ENCODE results near the gene LRRC14B. TPM values are rescaled to one million over a fixed set of nuclear protein-coding genes. Genes with fewer than 3 reads are reported as not detected.
"Not testable (repeated sequence)": the region's sequence is repeated elsewhere in the genome, so short reads cannot be mapped to it uniquely, and the experiment has no call there.

LRRC14B gene
- total RNA-seq, 2 experiments from 2014 or later = 0.17 TPM; not detected in 1

GRCh38 chr5:201672-202071, 10.4 kb downstream of the LRRC14B start:
- POLR2A ChIA-PET = no interaction called here
- Mint-ChIP-seq H3K27me3 (no peaks in the 10 kb centered on the region), H3K27ac (no peak overlapping the region), H3K4me3 (no peak overlapping the region), H3K4me1 (no peaks in the 10 kb centered on the region), H3K36me3 (ENCODE audit: low read depth) (peaks cover 10% of the 10 kb centered on the region), H3K9me3 (no peaks in the 10 kb centered on the region)
- CTCF ChIA-PET = interaction anchor here (1.3 kb wide), 2 partner anchors 11 to 12 kb away, joined by 3 to 4 read pairs; partner anchors contain the start of gene LRRC14B
- no peak for DNase-seq

DNA sequence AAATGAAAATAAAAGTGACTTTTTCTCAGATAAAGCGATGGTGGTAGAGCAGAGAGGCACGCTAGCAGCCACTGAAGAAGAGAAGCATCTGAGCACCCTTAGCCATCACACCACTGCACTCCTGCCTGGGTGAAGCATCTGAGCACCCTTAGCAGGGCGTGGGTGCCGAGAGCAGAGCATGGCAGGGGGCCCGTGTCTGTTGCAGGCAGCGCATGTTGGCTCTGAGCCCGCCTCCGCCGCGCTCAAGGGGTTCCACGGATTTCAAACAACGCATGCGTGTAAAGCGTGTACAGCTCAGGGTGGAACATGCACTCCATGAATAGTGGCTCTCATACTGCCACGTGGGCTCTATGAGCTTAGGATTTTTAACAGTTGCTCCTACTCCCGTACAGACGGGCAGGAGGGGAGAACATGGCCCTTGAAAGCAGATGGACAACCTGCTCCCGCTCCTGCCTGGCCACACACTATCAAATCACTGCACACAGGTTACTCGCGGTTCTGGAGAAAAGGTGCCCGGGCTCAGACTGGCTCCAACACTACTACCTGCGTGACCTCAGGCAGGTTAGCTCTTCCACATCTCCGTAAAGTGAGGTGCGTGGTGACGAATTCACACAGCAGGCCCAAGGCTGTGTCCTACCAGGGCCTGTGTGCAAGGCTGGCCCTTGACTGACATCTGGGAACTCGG, 12.1 kb downstream of the LRRC14B start:
- Mint-ChIP-seq H3K36me3 (ENCODE audit: low read depth) (peaks cover 17% of the 10 kb centered on the region), H3K27me3 (no peaks in the 10 kb centered on the region), H3K9me3 (no peaks in the 10 kb centered on the region), H3K27ac (no peak overlapping the region), H3K4me3 (no peak overlapping the region), H3K4me1 (peaks cover 2% of the 10 kb centered on the region)
- ChIA-PET CTCF (interaction anchor here (1.3 to 2.1 kb wide), 3 partner anchors 8 to 15 kb away, joined by 3 to 6 read pairs (median 5); partner anchors contain the start of gene LRRC14B), POLR2A (no interaction called here)
- no peak for DNase-seq

DNA sequence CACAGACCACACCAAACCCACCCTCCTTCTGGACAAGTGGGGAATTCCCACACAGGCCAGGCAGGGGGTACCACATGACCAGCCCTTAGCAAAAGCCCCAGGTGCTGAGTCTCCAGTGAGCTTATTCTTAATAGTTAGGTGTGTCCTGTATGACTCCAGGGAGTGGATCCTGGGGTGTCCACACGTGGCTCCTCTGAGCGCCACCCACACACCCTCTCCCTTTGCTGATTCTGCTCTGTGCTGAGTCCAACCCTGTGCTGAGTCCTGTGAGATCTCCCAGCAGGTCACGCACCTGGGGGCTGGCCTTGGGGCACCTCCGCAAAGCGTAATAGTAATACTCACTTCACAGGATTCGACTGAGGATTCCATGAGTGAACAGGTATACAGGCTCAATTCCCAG, 12.7 kb downstream of the LRRC14B start:
- Mint-ChIP-seq H3K27me3 (no peaks in the 10 kb centered on the region), H3K27ac (no peak overlapping the region), H3K4me1 (peaks cover 2% of the 10 kb centered on the region), H3K36me3 (ENCODE audit: low read depth) (peaks cover 17% of the 10 kb centered on the region), H3K9me3 (no peaks in the 10 kb centered on the region), H3K4me3 (no peak overlapping the region)
- ChIA-PET POLR2A (no interaction called here), CTCF (interaction anchor here (1.3 to 2.1 kb wide), 3 partner anchors 9 to 15 kb away, joined by 3 to 6 read pairs (median 5); partner anchors contain the start of gene LRRC14B)
- DNase-seq = no peak

- no peak for DNase-seq
- Mint-ChIP-seq H3K27me3 (no peaks in the 10 kb centered on the region), H3K4me1 (peaks cover 2% of the 10 kb centered on the region), H3K4me3 (no peak overlapping the region), H3K36me3 (ENCODE audit: low read depth) (peaks cover 17% of the 10 kb centered on the region), H3K9me3 (no peaks in the 10 kb centered on the region), H3K27ac (peak overlapping the region; percentile 33)
- POLR2A ChIA-PET = no interaction called here
- CTCF ChIA-PET = interaction anchor here (1.3 to 2.1 kb wide), 3 partner anchors 9 to 16 kb away, joined by 3 to 6 read pairs (median 5); partner anchors contain the start of gene LRRC14B
Observed at GRCh38 chr5:204462-204861, 13.2 kb downstream of the LRRC14B start.

DNA sequence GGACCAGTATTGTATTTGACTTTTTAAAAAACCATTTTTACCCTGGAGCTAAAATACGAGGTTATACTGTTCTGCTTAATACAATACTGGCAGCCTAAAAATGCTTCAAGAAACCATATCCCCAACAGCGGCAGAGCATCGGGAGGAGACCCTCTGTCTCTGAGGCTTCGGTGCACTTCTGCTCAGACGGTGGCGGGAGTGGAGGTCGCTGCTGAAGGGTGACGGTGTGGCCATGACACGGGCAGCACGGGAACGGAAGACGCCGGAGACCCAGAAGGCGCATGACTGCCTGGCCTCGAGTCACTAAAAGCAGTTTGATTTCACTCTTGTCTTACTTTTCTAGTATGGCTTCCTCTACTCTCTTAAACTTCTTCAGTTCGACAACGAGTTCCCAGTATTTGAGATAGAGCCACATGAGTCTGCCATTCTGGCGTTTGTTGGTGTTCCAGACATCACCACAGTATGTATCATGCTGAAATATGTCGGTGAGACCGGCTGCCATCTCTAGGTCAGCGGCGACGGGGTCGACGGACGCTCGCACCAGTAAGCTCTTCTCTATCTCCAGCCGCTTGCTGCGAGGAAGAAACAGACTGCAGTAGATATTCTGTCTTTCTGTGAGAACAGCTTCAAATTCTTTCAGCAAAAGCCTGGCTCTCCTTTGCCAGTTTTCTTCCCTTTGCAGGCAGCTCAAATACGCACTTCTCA, 13.8 kb downstream of the LRRC14B start:
- Mint-ChIP-seq H3K27me3 (no peaks in the 10 kb centered on the region), H3K36me3 (ENCODE audit: low read depth) (peaks cover 17% of the 10 kb centered on the region)

GRCh38 chr5:206406-206805, 15.1 kb downstream of the LRRC14B start:
- ChIA-PET POLR2A (no interaction called here), CTCF (no interaction called here)
- H3K4me3 Mint-ChIP-seq = no peak overlapping the region
- no peaks in the 10 kb centered on the region for H3K9me3 Mint-ChIP-seq
- no peak for DNase-seq
- H3K4me1 Mint-ChIP-seq = peaks cover 13% of the 10 kb centered on the region
- H3K27ac Mint-ChIP-seq = no peak overlapping the region
- peaks cover 17% of the 10 kb centered on the region for H3K36me3 Mint-ChIP-seq (ENCODE audit: low read depth)
- no peaks in the 10 kb centered on the region for H3K27me3 Mint-ChIP-seq

More for the DNA sequence above, 13.8 kb downstream of the LRRC14B start:
- Mint-ChIP-seq H3K4me3 (no peak overlapping the region), H3K4me1 (peaks cover 8% of the 10 kb centered on the region), H3K27ac (no peak overlapping the region), H3K9me3 (no peaks in the 10 kb centered on the region)
- CTCF ChIA-PET = no interaction called here
- DNase-seq = no peak
- POLR2A ChIA-PET = no interaction called here

DNA sequence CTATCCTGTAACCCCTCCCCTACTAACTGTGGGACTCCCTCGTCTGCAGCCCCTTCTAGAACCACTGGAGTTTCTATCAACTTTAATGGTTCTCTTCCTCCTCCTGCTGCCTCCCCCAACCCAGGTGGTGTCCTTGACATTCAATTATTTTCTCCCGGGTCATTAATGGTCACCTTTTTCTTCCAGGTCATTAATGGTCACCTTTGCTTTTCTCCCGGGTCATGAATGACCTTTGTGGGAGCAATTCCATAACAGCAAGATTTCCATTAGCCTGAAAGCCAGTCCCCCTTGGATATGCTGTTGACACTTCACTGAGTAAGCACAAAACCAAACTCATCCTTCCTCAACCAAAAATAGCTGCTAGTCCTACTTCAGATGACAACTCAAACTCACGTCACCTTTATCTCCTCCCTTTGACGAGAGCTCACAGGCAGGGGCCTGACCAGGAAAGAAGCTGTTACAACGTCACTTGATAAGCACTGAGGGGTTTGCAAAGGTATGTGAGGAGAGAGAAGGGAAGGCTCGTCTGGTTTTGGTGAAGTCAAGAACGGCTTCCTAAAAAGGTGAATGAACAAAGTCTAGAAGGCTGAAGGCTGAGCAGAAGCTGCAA, 15.7 kb downstream of the LRRC14B start:
- Mint-ChIP-seq H3K27me3 (no peaks in the 10 kb centered on the region), H3K36me3 (ENCODE audit: low read depth) (peaks cover 17% of the 10 kb centered on the region), H3K9me3 (no peaks in the 10 kb centered on the region), H3K27ac (no peak overlapping the region), H3K4me1 (peaks cover 13% of the 10 kb centered on the region), H3K4me3 (no peak overlapping the region)
- DNase-seq = no peak
- ChIA-PET POLR2A (no interaction called here), CTCF (no interaction called here)

GRCh38 chr5:207599-207998, 16.3 kb downstream of the LRRC14B start:
- no peak for DNase-seq
- peaks cover 13% of the 10 kb centered on the region for H3K4me1 Mint-ChIP-seq
- ChIA-PET CTCF (interaction anchor here (0.9 kb wide), 1 partner anchor 192 kb away, joined by 3 read pairs; no protein-coding TSS in a partner anchor), POLR2A (no interaction called here)
- H3K27ac Mint-ChIP-seq = peak overlapping the region; percentile 42
- no peaks in the 10 kb centered on the region for H3K27me3 Mint-ChIP-seq
- H3K36me3 Mint-ChIP-seq (ENCODE audit: low read depth) = peaks cover 17% of the 10 kb centered on the region
- no peaks in the 10 kb centered on the region for H3K9me3 Mint-ChIP-seq
- no peak overlapping the region for H3K4me3 Mint-ChIP-seq

DNA sequence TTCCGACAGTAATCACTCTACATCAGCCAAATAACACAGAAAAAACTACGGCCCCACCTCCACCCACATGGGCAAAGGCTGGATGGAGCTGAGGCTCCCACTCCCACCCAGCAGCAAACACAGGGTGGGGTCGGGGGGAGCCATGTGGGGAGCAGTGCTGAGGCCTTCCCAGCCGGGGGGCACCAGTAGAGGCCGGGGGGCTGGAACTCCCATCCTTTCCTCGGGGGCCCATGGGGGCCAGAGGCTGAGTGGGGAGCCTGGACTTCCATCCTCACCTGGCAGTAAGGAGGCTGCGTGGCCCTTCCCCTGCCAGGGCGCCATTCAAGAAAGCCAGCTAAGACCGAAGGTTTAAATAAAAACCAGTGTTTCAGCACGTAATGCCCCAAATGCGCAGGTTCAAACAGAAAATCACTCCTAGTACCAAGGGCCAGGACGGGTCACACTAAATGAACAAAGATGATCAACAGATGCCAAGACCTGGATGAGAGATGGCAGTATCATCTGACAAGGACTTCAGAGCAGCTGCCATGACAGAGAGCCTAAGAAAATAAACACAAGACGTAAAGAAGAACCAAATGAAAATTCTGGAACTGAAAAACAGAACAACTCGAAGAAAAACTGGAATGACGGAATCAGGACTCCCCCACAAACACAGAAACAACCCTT, 17.3 kb downstream of the LRRC14B start:
- Mint-ChIP-seq H3K27ac (no peak overlapping the region), H3K4me3 (no peak overlapping the region), H3K9me3 (no peaks in the 10 kb centered on the region), H3K36me3 (ENCODE audit: low read depth) (peaks cover 16% of the 10 kb centered on the region), H3K27me3 (no peaks in the 10 kb centered on the region), H3K4me1 (peaks cover 13% of the 10 kb centered on the region)
- DNase-seq = no peak
- POLR2A ChIA-PET = no interaction called here
- CTCF ChIA-PET = interaction anchor here (0.6 to 1.8 kb wide), 3 partner anchors 20 to 1517 kb away, joined by 3 read pairs; no protein-coding TSS in a partner anchor

DNA sequence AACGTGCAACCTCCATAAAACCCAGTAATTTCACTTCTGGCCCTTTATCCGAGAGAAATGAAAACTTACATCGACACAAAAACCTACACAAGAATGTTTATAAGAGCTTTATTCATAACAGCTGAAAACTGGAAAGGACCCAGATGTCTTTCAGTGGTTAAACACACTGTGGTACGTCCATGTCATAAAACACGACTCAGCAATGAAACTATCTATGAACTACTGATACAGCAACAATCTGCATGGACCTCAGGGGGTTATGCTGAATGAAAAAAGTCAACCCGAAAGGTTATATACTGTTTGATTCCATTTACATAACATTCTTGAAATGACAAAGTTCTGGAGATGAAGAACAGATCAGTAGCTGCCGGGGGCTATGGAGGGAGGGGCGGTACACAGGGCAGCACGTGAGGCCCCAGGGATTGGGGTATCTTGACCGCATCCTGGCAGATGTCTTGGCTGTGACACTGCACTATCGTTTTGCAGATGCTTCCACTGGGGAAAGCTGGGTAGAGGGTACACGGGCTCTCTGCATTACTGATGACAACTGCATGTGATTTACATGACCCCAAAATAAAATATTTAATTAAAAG, 22.6 kb downstream of the LRRC14B start:
- H3K4me3 Mint-ChIP-seq = no peak overlapping the region
- no peak overlapping the region for H3K27ac Mint-ChIP-seq
- no peaks in the 10 kb centered on the region for H3K9me3 Mint-ChIP-seq
- DNase-seq = no peak
- no peaks in the 10 kb centered on the region for H3K27me3 Mint-ChIP-seq
- CTCF ChIA-PET = interaction anchor here (1.2 kb wide), 1 partner anchor 12 kb away, joined by 4 read pairs; no protein-coding TSS in a partner anchor
- POLR2A ChIA-PET = no interaction called here
- H3K36me3 Mint-ChIP-seq (ENCODE audit: low read depth) = peaks cover 26% of the 10 kb centered on the region
- H3K4me1 Mint-ChIP-seq = peaks cover 40% of the 10 kb centered on the region

DNA sequence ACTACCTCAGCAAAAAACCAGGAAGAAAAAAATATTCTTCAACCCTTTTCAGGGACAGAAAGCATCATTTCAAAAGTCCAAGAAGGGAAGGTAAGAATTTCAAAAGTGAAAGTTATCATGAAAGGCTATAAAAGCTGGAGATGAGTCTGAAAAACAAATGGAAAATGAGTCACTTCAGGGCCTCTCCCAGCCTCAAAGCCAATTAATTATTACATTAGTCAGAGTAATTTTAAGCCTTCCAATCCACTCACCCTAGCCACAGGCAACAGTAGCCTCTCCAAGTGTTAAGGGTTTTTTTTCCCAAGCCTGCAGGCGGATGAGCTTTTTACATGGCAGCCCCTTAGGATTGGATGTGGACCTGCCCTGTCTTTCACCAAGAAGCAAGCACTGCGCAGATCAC, 24.0 kb downstream of the LRRC14B start:
- Mint-ChIP-seq H3K4me1 (peaks cover 35% of the 10 kb centered on the region), H3K27ac (peak overlapping the region; percentile 74), H3K36me3 (ENCODE audit: low read depth) (peaks cover 28% of the 10 kb centered on the region), H3K4me3 (peak overlapping the region; percentile 28)
- DNase-seq, CTCF ChIA-PET, H3K27me3 Mint-ChIP-seq, H3K9me3 Mint-ChIP-seq, POLR2A ChIA-PET: not testable (repeated sequence)

DNA sequence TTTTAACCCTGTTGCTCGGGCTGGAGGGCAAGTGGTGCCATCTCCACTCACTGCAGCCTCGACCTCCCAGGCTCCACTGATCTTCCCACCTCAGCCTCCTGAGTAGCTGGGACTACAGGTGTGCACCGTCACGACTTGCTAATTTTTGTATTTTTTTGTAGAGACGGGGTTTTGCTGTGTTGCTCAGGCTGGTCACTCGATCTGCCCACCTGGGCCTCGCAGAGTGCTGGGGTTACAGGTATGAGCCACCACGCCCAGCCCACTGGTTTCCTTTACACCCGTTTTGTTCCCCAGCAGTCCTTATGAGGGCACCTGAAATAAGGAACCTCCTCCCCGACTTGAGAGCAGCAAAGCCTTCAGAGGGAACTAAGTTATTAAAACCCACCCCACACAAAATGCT, 24.8 kb downstream of the LRRC14B start:
- POLR2A ChIA-PET, H3K9me3 Mint-ChIP-seq, DNase-seq, H3K27ac Mint-ChIP-seq, CTCF ChIA-PET, H3K27me3 Mint-ChIP-seq: not testable (repeated sequence)
- H3K4me1 Mint-ChIP-seq = peaks cover 40% of the 10 kb centered on the region
- H3K36me3 Mint-ChIP-seq (ENCODE audit: low read depth) = peaks cover 33% of the 10 kb centered on the region
- peak overlapping the region; percentile 14 for H3K4me3 Mint-ChIP-seq
